K562 (cell line): Measurements from ENCODE around the gene HTR1A. TPM values are rescaled to one million over a fixed set of nuclear protein-coding genes. Genes with fewer than 3 reads are reported as not detected.

Experiments
- ATAC-seq: fragments of 200-7000 bp; cut with Tn5 transposase; 3 replicates; pipeline ENCODE4 v1.9.1; 2020; ENCODE audit warnings: moderate library complexity
- Bru-seq: library from RNA; stranded (reverse); fragments of 400-500 nt; gene quantifications from one replicate; lab custom pipeline; 2021; lab: Mats Ljungman, UMichigan
- BruChase-seq, 2 experiments: library from RNA; stranded (reverse); fragments of 400-500 nt; gene quantifications; one replicate each; lab custom pipeline; 2021; lab: Mats Ljungman, UMichigan
- BruUV-seq: library from RNA; stranded (reverse); fragments of 400-500 nt; replicated peaks from 2 replicates; lab custom pipeline; 2021; lab: Mats Ljungman, UMichigan
- CTCF ChIA-PET: fragments of 300-600 bp; formaldehyde crosslinking; extraction: SDS; loops from one replicate; lab custom pipeline; 2021; ENCODE audit warnings: low intra/inter-chr PET ratio; lab: Yijun Ruan, JAX
- POLR2A ChIA-PET: fragments of 300-600, 350-650 bp; sonication (Branson Sonifier 250); formaldehyde crosslinking; extraction: SDS; loops from one replicate; lab custom pipeline; 2021; ENCODE audit warnings: antibody characterized with exemption, inconsistent platforms; lab: Yijun Ruan, JAX
- DNase-seq, 4 experiments: peaks; one replicate each; pipeline versions ENCODE4 v3.0.0 to v3.0.0-alpha.2; 2011 to 2018; ENCODE audit warnings: low spot score in 3 of 4, mixed read lengths in 3 of 4; ENCODE audit errors: extremely low read depth in 1 of 4
- FAIRE-seq: peaks from 2 replicates; lab custom pipeline; 2011; peaks lifted over from hg19 to GRCh38; lab: Jason Lieb, UNC
- H2AFZ ChIP-seq: 2 replicates; pipeline ENCODE4 v1.6.0; 2011; ENCODE audit warnings: low read depth, low read length, control low read depth, inconsistent platforms
- H3K27ac ChIP-seq: fragments of 200-600 bp; 3 replicates; pipeline ENCODE4 v1.8.0; 2011; ENCODE audit warnings: low read depth, mild to moderate bottlenecking, control low read depth, inconsistent platforms, low read length, moderate library complexity, mixed read lengths; ENCODE audit errors: extremely low read depth
- H3K27me3 ChIP-seq, 2 experiments: fragments of 300-600 bp in 1 of 2; 2 replicates in 1 of 2; 3 replicates in 1 of 2; pipeline versions ENCODE4 v1.6.0 to v1.8.0; 2011; ENCODE audit warnings: inconsistent platforms in 2 of 2, low read length in 2 of 2, mild to moderate bottlenecking in 1 of 2, mixed read lengths in 1 of 2, moderate library complexity in 1 of 2; ENCODE audit not compliant: control insufficient read depth in 2 of 2, insufficient read depth in 2 of 2
- H3K36me3 ChIP-seq: fragments of 300-600 bp; 3 replicates; pipeline ENCODE4 v1.8.0; 2011; ENCODE audit warnings: mild to moderate bottlenecking, low read length, inconsistent platforms; ENCODE audit not compliant: control insufficient read depth, insufficient read depth
- H3K4me1 ChIP-seq, 2 experiments: fragments of 200-600 bp in 1 of 2; replicated peaks in 1 of 2; 2 replicates in 1 of 2; 3 replicates in 1 of 2; pipeline versions ENCODE4 v1.5.1 to v1.8.0; 2011; ENCODE audit warnings: inconsistent platforms in 2 of 2, low read length in 2 of 2, mild to moderate bottlenecking in 1 of 2, mixed read lengths in 1 of 2, moderate library complexity in 1 of 2; ENCODE audit not compliant: control insufficient read depth in 2 of 2, insufficient read depth in 2 of 2
- H3K4me2 ChIP-seq: 2 replicates; pipeline ENCODE4 v1.6.1; 2011; ENCODE audit warnings: low read length, control low read depth, inconsistent platforms, mixed read lengths; ENCODE audit not compliant: insufficient read depth
- H3K4me3 ChIP-seq: fragments of 200-600 bp; sonication (generic), shearing (Covaris generic); 2 replicates; pipeline ENCODE4 v1.5.1; 2016; ENCODE audit warnings: control low read depth, inconsistent platforms
- H3K79me2 ChIP-seq: fragments of 200-600 bp; 3 replicates; pipeline ENCODE4 v1.8.0; 2011; ENCODE audit warnings: low read length, inconsistent platforms; ENCODE audit not compliant: control insufficient read depth, insufficient read depth
- H3K9ac ChIP-seq, 2 experiments: 2 replicates each; pipeline versions ENCODE4 v1.6.0 to v1.6.1; 2011; ENCODE audit warnings: low read depth in 2 of 2, low read length in 2 of 2, control low read depth in 1 of 2, inconsistent platforms in 1 of 2, mild to moderate bottlenecking in 1 of 2, mixed read lengths in 1 of 2; ENCODE audit not compliant: insufficient read depth in 1 of 2
- H3K9me1 ChIP-seq: one replicate; pipeline ENCODE4 v1.6.0; 2011; ENCODE audit warnings: inconsistent platforms, mild to moderate bottlenecking, low read length, moderate library complexity; ENCODE audit not compliant: control insufficient read depth, insufficient read depth
- H3K9me3 ChIP-seq: replicated peaks from 2 replicates; pipeline ENCODE4 v1.5.1; 2011; ENCODE audit warnings: low read depth, low read length, inconsistent platforms; ENCODE audit not compliant: control insufficient read depth, insufficient read depth
- H4K20me1 ChIP-seq: replicated peaks from 2 replicates; pipeline ENCODE4 v1.6.1; 2011; ENCODE audit warnings: low read length, inconsistent platforms, mixed read lengths; ENCODE audit not compliant: control insufficient read depth, insufficient read depth
- CBX1 ChIP-seq: sonication (generic); IDR thresholded peaks from 2 replicates; pipeline ENCODE4 v1.6.1; 2016; ENCODE audit warnings: antibody characterized with exemption, low read depth, mild to moderate bottlenecking
- CBX5 ChIP-seq: IDR thresholded peaks from 2 replicates; pipeline ENCODE4 v1.6.1; 2014; ENCODE audit warnings: low read depth, borderline replicate concordance
- ZFX ChIP-seq: sonication (generic); formaldehyde crosslinking; IDR thresholded peaks from 2 replicates; pipeline ENCODE4 v1.8.0; 2022; ENCODE audit warnings: mild to moderate bottlenecking, missing genetic modification reagents, moderate library complexity
- WGBS: fragments of 100-300 bp; shearing (Covaris generic); methylation state at CpG from one replicate; pipeline ENCODE4 v1.1.6; 2016; ENCODE audit warnings: low coverage, mixed read lengths; ENCODE audit not compliant: insufficient coverage; ENCODE audit errors: missing lambda C conversion rate; 5-methylcytosine and 5-hydroxymethylcytosine counted together
- in situ Hi-C: fragments of 300-500 bp; cut with MboI; formaldehyde crosslinking; loops from 4 replicates; pipeline ENCODE4 v1.15.0; 2018; ENCODE audit warnings: inconsistent platforms, mixed read lengths
- intact Hi-C: fragments of 100-400 bp; cut with micrococcal nuclease; formaldehyde crosslinking; loops from 2 replicates; pipeline ENCODE4 v1.14.2; 2022
- long read RNA-seq, 3 experiments: library from polyadenylated mRNA in 2 of 3; library from RNA in 1 of 3; unstranded in 2 of 3; stranded (forward) in 1 of 3; transcript quantifications; one replicate each; pipeline ENCODE4 v2.0.0, GENCODE V29; 2019 to 2022
- polyA minus RNA-seq, 3 experiments: library from RNA; depleted of rRNA, polyadenylated mRNA; stranded (reverse); fragments of >200 nt; gene quantifications; 2 replicates each; pipeline ENCODE4 v1.2.3, GENCODE V29; 2011
- polyA plus RNA-seq, 8 experiments: library from polyadenylated mRNA; depleted of rRNA in 4 of 8; stranded (reverse) in 5 of 8; unstranded in 3 of 8; fragments of >200 nt; fragmentation: Nextera tagmentation in 2 of 8; fragmentation: Illumina TruSeq in 1 of 8; extraction: Ambion mirVana in 2 of 8; extraction: Trizol in 1 of 8; gene quantifications; 2 replicates each; pipeline versions ENCODE4 v1.2.1 to v1.2.3, GENCODE V29; 2011 to 2014; ENCODE audit warnings: inconsistent platforms in 1 of 8, missing spikeins in 1 of 8
- total RNA-seq, 7 experiments: library from RNA; depleted of rRNA in 6 of 7; stranded (reverse); fragments of >200 nt in 6 of 7; fragmentation: Illumina TruSeq in 2 of 7; extraction: Trizol in 2 of 7; gene quantifications; 2 replicates each; pipeline versions ENCODE4 v1.2.1 to v1.2.3, GENCODE V29; 2011 to 2021; ENCODE audit warnings: low replicate concordance in 1 of 7

The HTR1A gene
- total RNA-seq (2011; cell fraction: chromatin; rRNA removed; ENCODE audit: low replicate concordance) = not detected in 2 replicates
- not detected in 2 replicates for total RNA-seq (2011; cell fraction: nucleolus; rRNA removed)
- total RNA-seq (2011; cell fraction: nucleoplasm; rRNA removed) = not detected in 2 replicates
- total RNA-seq (2014; rRNA removed) = not detected in 2 replicates
- not detected in 2 replicates for total RNA-seq (2014; rRNA removed; fragmentation: Illumina TruSeq; extraction: Trizol)
- total RNA-seq (2015; rRNA removed; fragmentation: Illumina TruSeq; extraction: Trizol) = not detected in 2 replicates
- not detected in 2 replicates for total RNA-seq (2021)
- not detected in 2 replicates for polyA plus RNA-seq (2011; rRNA removed)
- polyA plus RNA-seq (2011; cell fraction: cytosol; rRNA removed) = not detected in 2 replicates
- polyA plus RNA-seq (2011; cell fraction: nucleus; rRNA removed) = not detected in 2 replicates
- not detected in 2 replicates for polyA plus RNA-seq (2012)
- polyA plus RNA-seq (2014; fragmentation: Illumina TruSeq; extraction: Trizol) = not detected in 2 replicates
- polyA plus RNA-seq (2014; fragmentation: Nextera tagmentation; extraction: Ambion mirVana) = not detected
- polyA plus RNA-seq (2014; rRNA removed) = not detected in 2 replicates
- polyA minus RNA-seq (2011; rRNA and poly(A)+ RNA removed) = not detected in 2 replicates
- not detected in 2 replicates for polyA minus RNA-seq (2011; cell fraction: cytosol; rRNA and poly(A)+ RNA removed)
- polyA minus RNA-seq (2011; cell fraction: nucleus; rRNA and poly(A)+ RNA removed) = not detected in 2 replicates
- Bru-seq, nascent RNA = not detected
- not detected for BruChase-seq, experiment 1, labeled RNA remaining after a 2-hour chase
- BruChase-seq, experiment 2, labeled RNA remaining after a 6-hour chase = not detected
- long read RNA-seq, experiment 1 = 0 reads
- long read RNA-seq, experiment 2 = 0 reads
- long read RNA-seq, experiment 3 = 0 reads

- intact Hi-C loops = no loop called here
- no peaks in the 10 kb centered on the region for H3K79me2 ChIP-seq
- no peak for DNase-seq
- WGBS = 1% methylated on average over 6 of the region's 9 CpGs
- no peaks in the 10 kb centered on the region for H4K20me1 ChIP-seq
- no peaks in the 10 kb centered on the region for H3K9me3 ChIP-seq
- no peak within 1 kb of the TSS for H3K4me3 ChIP-seq
- no TSS peak for BruUV-seq
- ChIA-PET POLR2A (no interaction called here), CTCF (interaction anchor here (0.8 kb wide), 1 partner anchor 1518 kb away, joined by 4 read pairs; no protein-coding TSS in a partner anchor)
- H3K27me3 ChIP-seq = no peaks in the 10 kb centered on the region
- no peaks in the 10 kb centered on the region for H3K4me1 ChIP-seq
- in situ Hi-C loops = no loop called here
- no peak within 1 kb of the TSS for H2AFZ ChIP-seq
- H3K27ac ChIP-seq = no peak within 1 kb of the TSS
- no peaks in the 10 kb centered on the region for H3K9me1 ChIP-seq
- no peak for ATAC-seq
- no peak within 1 kb of the TSS for H3K4me2 ChIP-seq
- FAIRE-seq = no peak
- TF ChIP-seq ZFX (no peak), CBX1 (no peak), CBX5 (no peak)
- no peaks in the 10 kb centered on the region for H3K36me3 ChIP-seq
- no peak within 1 kb of the TSS for H3K9ac ChIP-seq
These were observed at the start of gene HTR1A for GRCh38 chr5:63962279-63962678. Gene HTR1A, minus strand, starts transcription at chr5:63962445. Its CDS starts 726 bp downstream, at chr5:63961719.
